NCI-H748 (cell line): ENCODE data around the gene YIPF6.
"Not testable (repeated sequence)": the region's sequence is repeated elsewhere in the genome, so short reads cannot be mapped to it uniquely, and the experiment has no call there.

Experiments
- DNase-seq: peaks from one replicate; lab custom pipeline; 2025; ENCODE audit not compliant: unreplicated experiment; lab: John Stamatoyannopoulos, UW

YIPF6 gene

GRCh38 chrX:68503836-68504636 lies 5.2 kb downstream of the YIPF6 start:
- no peak for DNase-seq

- no peak for DNase-seq
Observed at GRCh38 chrX:68506649-68507048, 7.8 kb downstream of the YIPF6 start.

GRCh38 chrX:68508799-68509198 lies 9.9 kb downstream of the YIPF6 start:
- no peak for DNase-seq

- peak; percentile 23 for DNase-seq
Observed at GRCh38 chrX:68511255-68511654, 12.4 kb downstream of the YIPF6 start.

- not testable (repeated sequence) for DNase-seq
Observed at GRCh38 chrX:68524680-68525079, 25.8 kb downstream of the YIPF6 start.

- no peak for DNase-seq
Observed at GRCh38 chrX:68532831-68533533, 34.1 kb downstream of the YIPF6 start.

- DNase-seq, result no peak
Observed at GRCh38 chrX:68533656-68534055, 34.8 kb downstream of the YIPF6 start.

GRCh38 chrX:68534691-68535090 lies 35.8 kb downstream of the YIPF6 start:
- DNase-seq, result no peak

- DNase-seq, result no peak
Observed at GRCh38 chrX:68536429-68536828, 37.6 kb downstream of the YIPF6 start.

- no peak for DNase-seq
Observed at GRCh38 chrX:68536884-68537283, 38.0 kb downstream of the YIPF6 start.

- no peak for DNase-seq
Observed at GRCh38 chrX:68550193-68550592, 51.3 kb downstream of the YIPF6 start.

GRCh38 chrX:68556036-68556435 lies 57.2 kb downstream of the YIPF6 start:
- DNase-seq, result peak; percentile 14

GRCh38 chrX:68557126-68557525 lies 58.3 kb downstream of the YIPF6 start:
- DNase-seq, result not testable (repeated sequence)

- not testable (repeated sequence) for DNase-seq
Observed at GRCh38 chrX:68559905-68560304, 61.1 kb downstream of the YIPF6 start.

- DNase-seq, result no peak
Observed at GRCh38 chrX:68568136-68568535, 69.3 kb downstream of the YIPF6 start.

GRCh38 chrX:68570598-68570997 lies 71.7 kb downstream of the YIPF6 start:
- no peak for DNase-seq

GRCh38 chrX:68571292-68571609 lies 72.4 kb downstream of the YIPF6 start:
- DNase-seq, result no peak

GRCh38 chrX:68571610-68572311 lies 72.9 kb downstream of the YIPF6 start:
- DNase-seq, result no peak

GRCh38 chrX:68574240-68574639 lies 75.4 kb downstream of the YIPF6 start:
- no peak for DNase-seq

GRCh38 chrX:68579810-68580209 lies 81.0 kb downstream of the YIPF6 start:
- DNase-seq, result no peak

GRCh38 chrX:68584221-68584620 lies 85.4 kb downstream of the YIPF6 start:
- DNase-seq, result no peak
